SK-N-SH (cell line): ENCODE data around the gene TSEN15. TPM values are rescaled to one million over a fixed set of nuclear protein-coding genes. Genes with fewer than 3 reads are reported as not detected.

Experiments
- CTCF ChIA-PET: fragments of 300-600, 350-600 bp; formaldehyde crosslinking; extraction: SDS; loops from one replicate; lab custom pipeline; 2021; lab: Yijun Ruan, JAX
- POLR2A ChIA-PET: fragments of 350-600 bp; sonication (Branson Sonifier 250); formaldehyde crosslinking; extraction: SDS; loops from one replicate; lab custom pipeline; 2020; ENCODE audit warnings: antibody characterized with exemption, inconsistent platforms; lab: Yijun Ruan, JAX
- DNase-seq: peaks from one replicate; pipeline ENCODE4 v3.0.0; 2012
- H2AFZ ChIP-seq: fragments of 200-600 bp; sonication (generic); 2 replicates; pipeline ENCODE4 v1.8.1; 2016; ENCODE audit warnings: antibody characterized with exemption, mild to moderate bottlenecking, low read depth
- H3F3A ChIP-seq: fragments of 200-600 bp; sonication (generic); replicated peaks from 2 replicates; pipeline ENCODE3; 2016; ENCODE audit warnings: antibody characterized with exemption, mild to moderate bottlenecking; ENCODE audit not compliant: insufficient read depth
- H3K27ac ChIP-seq, 2 experiments: fragments of 200-500 bp in 1 of 2; fragments of 200-600 bp in 1 of 2; sonication (Bioruptor generic) in 1 of 2; sonication (generic), shearing (Covaris generic) in 1 of 2; 2 replicates each; pipeline versions ENCODE4 v1.5.1 to v1.6.1; 2014 to 2016; ENCODE audit warnings: low read depth in 2 of 2, inconsistent platforms in 1 of 2, low read length in 1 of 2, mild to moderate bottlenecking in 1 of 2, mixed read lengths in 1 of 2
- H3K27me3 ChIP-seq: fragments of 200-600 bp; sonication (generic), shearing (Covaris generic); 2 replicates; pipeline ENCODE4 v1.6.1; 2016; ENCODE audit warnings: mixed run types; ENCODE audit not compliant: insufficient read depth
- H3K36me3 ChIP-seq, 2 experiments: fragments of 200-500 bp in 1 of 2; fragments of 200-600 bp in 1 of 2; sonication (Bioruptor generic) in 1 of 2; sonication (generic) in 1 of 2; replicated peaks in 1 of 2; 2 replicates each; pipeline versions ENCODE3 to v1.5.1; 2014 to 2016; ENCODE audit warnings: low read length in 1 of 2, mild to moderate bottlenecking in 1 of 2; ENCODE audit not compliant: insufficient read depth in 2 of 2, control insufficient read depth in 1 of 2
- H3K4me1 ChIP-seq, 2 experiments: fragments of 200-500 bp in 1 of 2; fragments of 200-600 bp in 1 of 2; sonication (Bioruptor generic) in 1 of 2; sonication (generic), shearing (Covaris generic) in 1 of 2; 2 replicates each; pipeline versions ENCODE4 v1.5.1 to v1.6.1; 2014 to 2016; ENCODE audit warnings: low read depth in 1 of 2, low read length in 1 of 2, mixed run types in 1 of 2; ENCODE audit not compliant: insufficient read depth in 2 of 2, control insufficient read depth in 1 of 2
- H3K4me2 ChIP-seq: fragments of 200-600 bp; sonication (generic), shearing (Covaris generic); 2 replicates; pipeline ENCODE4 v1.6.1; 2017; ENCODE audit warnings: mixed run types
- H3K4me3 ChIP-seq, 2 experiments: fragments of 200-500 bp in 1 of 2; fragments of 200-600 bp in 1 of 2; sonication (Bioruptor generic) in 1 of 2; sonication (generic), shearing (Covaris generic) in 1 of 2; 2 replicates each; pipeline versions ENCODE4 v1.5.1 to v1.8.1; 2014 to 2016; ENCODE audit warnings: low read depth in 2 of 2, inconsistent platforms in 1 of 2, low read length in 1 of 2, mild to moderate bottlenecking in 1 of 2, mixed read lengths in 1 of 2, moderate library complexity in 1 of 2
- H3K79me2 ChIP-seq: fragments of 200-600 bp; sonication (generic); 2 replicates; pipeline ENCODE4 v1.8.1; 2017; ENCODE audit warnings: mild to moderate bottlenecking; ENCODE audit not compliant: insufficient read depth
- H3K9ac ChIP-seq: fragments of 200-600 bp; sonication (generic); 2 replicates; pipeline ENCODE4 v1.6.1; 2017; ENCODE audit warnings: mixed run types
- H3K9me2 ChIP-seq: fragments of 200-600 bp; sonication (generic); 2 replicates; pipeline ENCODE4 v1.6.1; 2017; ENCODE audit warnings: mixed run types
- H3K9me3 ChIP-seq: fragments of 200-600 bp; sonication (generic); 2 replicates; pipeline ENCODE4 v1.6.1; 2017; ENCODE audit warnings: mixed run types, mild to moderate bottlenecking, moderate library complexity
- H4K20me1 ChIP-seq: fragments of 200-600 bp; sonication (generic); 2 replicates; pipeline ENCODE4 v1.6.1; 2017; ENCODE audit warnings: mild to moderate bottlenecking, mixed run types; ENCODE audit not compliant: insufficient read depth
- CHD2 ChIP-seq: fragments of 150-350 bp; IDR thresholded peaks from 2 replicates; pipeline ENCODE4 v1.6.1; 2018; ENCODE audit warnings: low read length; ENCODE audit not compliant: partially characterized antibody
- EP300 ChIP-seq, 2 experiments: IDR thresholded peaks; 2 replicates each; pipeline versions ENCODE4 v1.4.0 to v1.6.1; 2012; ENCODE audit warnings: borderline replicate concordance in 1 of 2, low read depth in 1 of 2, low read length in 1 of 2
- EZH2phosphoT487 ChIP-seq: fragments of 200-600 bp; sonication (generic); IDR thresholded peaks from 2 replicates; pipeline ENCODE4 v1.6.1; 2017; ENCODE audit warnings: low read depth, mixed run types, mild to moderate bottlenecking, antibody characterized with exemption, moderate library complexity, borderline replicate concordance
- FOSL2 ChIP-seq: IDR thresholded peaks from 2 replicates; pipeline ENCODE4 v1.4.0; 2012; ENCODE audit warnings: low read depth, mild to moderate bottlenecking, moderate library complexity, borderline replicate concordance
- GABPA ChIP-seq: IDR thresholded peaks from 2 replicates; pipeline ENCODE4 v1.4.0; 2012; ENCODE audit warnings: low read depth, mild to moderate bottlenecking
- GATA2 ChIP-seq: sonication (generic); formaldehyde crosslinking; IDR thresholded peaks from 2 replicates; pipeline ENCODE4 v1.5.0; 2020; ENCODE audit warnings: mild to moderate bottlenecking, missing genetic modification reagents
- IRF3 ChIP-seq: fragments of 150-350 bp; IDR thresholded peaks from 2 replicates; pipeline ENCODE4 v1.6.1; 2016; ENCODE audit warnings: mild to moderate bottlenecking, low read depth, low read length
- JUND ChIP-seq: IDR thresholded peaks from 2 replicates; pipeline ENCODE4 v1.4.0; 2012
- NFIC ChIP-seq: IDR thresholded peaks from 2 replicates; pipeline ENCODE4 v1.4.0; 2012; ENCODE audit warnings: borderline replicate concordance
- PBX3 ChIP-seq: IDR thresholded peaks from 2 replicates; pipeline ENCODE4; 2012
- POLR2AphosphoS5 ChIP-seq: IDR thresholded peaks from 2 replicates; pipeline ENCODE4 v1.6.1; 2012; ENCODE audit warnings: low read depth, low read length
- RCOR1 ChIP-seq: fragments of 150-350 bp; IDR thresholded peaks from 2 replicates; pipeline ENCODE4 v1.6.1; 2017; ENCODE audit warnings: antibody characterized with exemption, low read length
- RFX5 ChIP-seq: IDR thresholded peaks from 2 replicates; pipeline ENCODE4 v1.6.1; 2012; ENCODE audit warnings: mild to moderate bottlenecking, improper control_type of control experiment, low read length
- RXRA ChIP-seq: IDR thresholded peaks from 2 replicates; pipeline ENCODE4 v1.4.0; 2012; ENCODE audit warnings: low read depth, mild to moderate bottlenecking, borderline replicate concordance
- SIN3A ChIP-seq: IDR thresholded peaks from 2 replicates; pipeline ENCODE4 v1.6.1; 2012; ENCODE audit warnings: low read depth, mild to moderate bottlenecking, low read length, moderate library complexity, borderline replicate concordance
- SMC3 ChIP-seq: IDR thresholded peaks from 2 replicates; pipeline ENCODE4 v1.6.1; 2012; ENCODE audit warnings: low read depth, low read length, improper control_type of control experiment
- TAF1 ChIP-seq: IDR thresholded peaks from 2 replicates; pipeline ENCODE4 v1.6.1; 2012; ENCODE audit warnings: low read depth, mild to moderate bottlenecking, low read length, moderate library complexity, borderline replicate concordance
- TCF12 ChIP-seq: IDR thresholded peaks from 2 replicates; pipeline ENCODE4 v1.4.0; 2012
- TEAD4 ChIP-seq: IDR thresholded peaks from 2 replicates; pipeline ENCODE4 v1.4.0; 2012; ENCODE audit warnings: mild to moderate bottlenecking, borderline replicate concordance; ENCODE audit not compliant: insufficient read depth
- USF1 ChIP-seq: IDR thresholded peaks from 2 replicates; pipeline ENCODE4 v1.4.0; 2012; ENCODE audit warnings: low read depth, borderline replicate concordance
- YY1 ChIP-seq: IDR thresholded peaks from 2 replicates; pipeline ENCODE4 v1.4.0; 2012; ENCODE audit warnings: low read depth, mild to moderate bottlenecking
- WGBS: methylation state at CpG from one replicate; pipeline ENCODE4 v1.1.6; 2017; ENCODE audit warnings: low lambda C conversion rate; 5-methylcytosine and 5-hydroxymethylcytosine counted together
- polyA plus RNA-seq, 3 experiments: library from polyadenylated mRNA; depleted of rRNA; stranded (reverse); fragments of >200 nt; gene quantifications; 2 replicates each; pipeline ENCODE4 v1.2.3, GENCODE V29; 2012
- TF ChIP-seq, protein P1 (sequence below): fragments of 150-350 bp; IDR thresholded peaks from 2 replicates; pipeline ENCODE4 v1.6.1; 2017; ENCODE audit warnings: antibody characterized with exemption, low read length, low read depth, borderline replicate concordance
- TF ChIP-seq, protein P2 (sequence below): fragments of 200-600 bp; sonication (generic); IDR thresholded peaks from 2 replicates; pipeline ENCODE4 v1.6.1; 2017; ENCODE audit warnings: antibody characterized with exemption, mild to moderate bottlenecking, moderate library complexity

TSEN15 gene
- polyA plus RNA-seq, 1 of the 3 experiments (the other 2 are of a cell fraction): 29.0 TPM

DNA sequence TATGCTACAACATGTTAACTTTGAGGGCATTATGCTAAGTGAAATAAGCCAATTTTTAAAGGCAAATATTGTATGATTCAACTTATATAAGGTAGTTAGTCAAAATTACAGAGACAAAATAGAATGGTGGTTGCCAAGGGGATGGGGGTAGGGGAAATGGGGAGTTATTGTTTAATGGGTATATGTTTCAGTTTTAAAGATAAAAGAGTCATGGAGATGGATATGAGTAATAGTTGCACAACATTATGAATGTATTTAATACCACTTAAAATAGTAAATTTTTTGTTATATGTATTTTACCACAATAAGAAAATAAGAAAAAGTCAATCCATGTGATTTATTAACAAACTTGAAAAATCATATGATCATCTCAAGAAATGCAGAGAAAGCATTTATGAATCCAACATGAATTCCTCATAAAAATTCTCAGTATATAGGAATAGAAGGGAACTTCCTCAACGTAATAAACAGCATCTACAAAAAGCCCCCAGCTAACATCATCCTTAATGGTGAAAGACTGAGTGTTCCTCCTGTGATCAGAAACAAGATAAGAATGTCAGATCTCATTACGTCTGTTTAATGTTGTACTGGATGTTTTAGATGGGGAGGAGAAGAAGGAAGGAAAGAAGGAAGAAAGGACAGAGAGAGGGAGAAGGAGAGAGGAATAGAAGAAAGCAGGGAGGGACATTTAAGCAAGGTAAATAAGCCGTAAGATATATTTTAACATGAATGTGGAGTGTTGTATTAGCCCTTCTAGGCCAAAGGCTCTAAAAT is 6.7 kb upstream of the TSEN15 start:
- POLR2A ChIA-PET: no interaction called here
- Histone ChIP-seq H3K4me3 (no peak overlapping the region), H3K36me3 (no peaks in the 10 kb centered on the region), H3K9me2 (no peaks in the 10 kb centered on the region), H3K9ac (no peak overlapping the region), H3K9me3 (no peaks in the 10 kb centered on the region), H3K4me2 (no peak overlapping the region), H3K27me3 (no peaks in the 10 kb centered on the region), H4K20me1 (no peaks in the 10 kb centered on the region), H3K79me2 (no peaks in the 10 kb centered on the region), H3K27ac (peak overlapping the region; percentile 2 to 27; a peak in 2 of 4 replicates), H3F3A (peaks cover 7% of the 10 kb centered on the region), H2AFZ (no peak overlapping the region; the same call in 1 of the 2 replicates), H3K4me1 (no peaks in the 10 kb centered on the region; a peak in 1 of 4 replicates)
- CTCF ChIA-PET: no interaction called here
- WGBS: 56% methylated on average over 3 of the region's 3 CpGs
- DNase-seq: peak; percentile 12
- TF ChIP-seq SIN3A (no peak), IRF3 (no peak), SMC3 (no peak), JUND (peak; percentile 62), GATA2 (CRISPR knock-in tag) (peak; percentile 63), PBX3 (peak; percentile 87), GABPA (no peak), USF1 (no peak), RXRA (no peak), NFIC (no peak), EP300 (IDR thresholded peaks at IDR 0.05; ENCODE audit: borderline replicate concordance in 1 of 2, low read depth in 1 of 2, low read length in 1 of 2) (peak; percentile 17 to 33; a peak in 1 of 4 replicates), TAF1 (no peak), RCOR1 (no peak), CHD2 (no peak), TCF12 (peak; percentile 90), EZH2phosphoT487 (no peak), POLR2AphosphoS5 (0 out of 2 replicates have a peak, but pooled peaks have one; percentile 26), RFX5 (no peak), TEAD4 (0 out of 2 replicates have a peak, but pooled peaks have one; percentile 13), YY1 (no peak), FOSL2 (no peak)
- TF ChIP-seq, protein P1, sequence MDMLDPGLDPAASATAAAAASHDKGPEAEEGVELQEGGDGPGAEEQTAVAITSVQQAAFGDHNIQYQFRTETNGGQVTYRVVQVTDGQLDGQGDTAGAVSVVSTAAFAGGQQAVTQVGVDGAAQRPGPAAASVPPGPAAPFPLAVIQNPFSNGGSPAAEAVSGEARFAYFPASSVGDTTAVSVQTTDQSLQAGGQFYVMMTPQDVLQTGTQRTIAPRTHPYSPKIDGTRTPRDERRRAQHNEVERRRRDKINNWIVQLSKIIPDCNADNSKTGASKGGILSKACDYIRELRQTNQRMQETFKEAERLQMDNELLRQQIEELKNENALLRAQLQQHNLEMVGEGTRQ: no peak
- TF ChIP-seq, protein P2, sequence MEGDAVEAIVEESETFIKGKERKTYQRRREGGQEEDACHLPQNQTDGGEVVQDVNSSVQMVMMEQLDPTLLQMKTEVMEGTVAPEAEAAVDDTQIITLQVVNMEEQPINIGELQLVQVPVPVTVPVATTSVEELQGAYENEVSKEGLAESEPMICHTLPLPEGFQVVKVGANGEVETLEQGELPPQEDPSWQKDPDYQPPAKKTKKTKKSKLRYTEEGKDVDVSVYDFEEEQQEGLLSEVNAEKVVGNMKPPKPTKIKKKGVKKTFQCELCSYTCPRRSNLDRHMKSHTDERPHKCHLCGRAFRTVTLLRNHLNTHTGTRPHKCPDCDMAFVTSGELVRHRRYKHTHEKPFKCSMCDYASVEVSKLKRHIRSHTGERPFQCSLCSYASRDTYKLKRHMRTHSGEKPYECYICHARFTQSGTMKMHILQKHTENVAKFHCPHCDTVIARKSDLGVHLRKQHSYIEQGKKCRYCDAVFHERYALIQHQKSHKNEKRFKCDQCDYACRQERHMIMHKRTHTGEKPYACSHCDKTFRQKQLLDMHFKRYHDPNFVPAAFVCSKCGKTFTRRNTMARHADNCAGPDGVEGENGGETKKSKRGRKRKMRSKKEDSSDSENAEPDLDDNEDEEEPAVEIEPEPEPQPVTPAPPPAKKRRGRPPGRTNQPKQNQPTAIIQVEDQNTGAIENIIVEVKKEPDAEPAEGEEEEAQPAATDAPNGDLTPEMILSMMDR: no peak
